GM12875 (cell line): ENCODE results near the gene THSD4.
"Not testable (repeated sequence)": the region's sequence is repeated elsewhere in the genome, so short reads cannot be mapped to it uniquely, and the experiment has no call there.

ENCODE experiments used
- H3K4me3 ChIP-seq: one replicate; pipeline ENCODE4 v1.5.1; 2011; ENCODE audit warnings: low read depth, low read length, control low read depth
- CTCF ChIP-seq: IDR thresholded peaks from 2 replicates; pipeline ENCODE4 v1.5.1; 2011; ENCODE audit warnings: low read depth, mild to moderate bottlenecking, control low read depth, inconsistent platforms, low read length, moderate library complexity, borderline replicate concordance; ENCODE audit not compliant: insufficient read depth

Gene THSD4

GRCh38 chr15:71199384-71200351, 84.4 kb downstream of the THSD4 start:
- TF ChIP-seq CTCF, result no peak
- H3K4me3 ChIP-seq, result no peak overlapping the region

GRCh38 chr15:71201477-71201876, 86.2 kb downstream of the THSD4 start:
- H3K4me3 ChIP-seq, result no peak overlapping the region
- no peak for TF ChIP-seq CTCF

- TF ChIP-seq CTCF, result no peak
- no peak overlapping the region for H3K4me3 ChIP-seq
Observed at GRCh38 chr15:71202712-71203111, 87.4 kb downstream of the THSD4 start.

GRCh38 chr15:71203586-71204474, 88.6 kb downstream of the THSD4 start:
- no peak overlapping the region for H3K4me3 ChIP-seq
- TF ChIP-seq CTCF, result no peak

- no peak for TF ChIP-seq CTCF
- H3K4me3 ChIP-seq, result no peak overlapping the region
Observed at GRCh38 chr15:71207141-71207540, 91.9 kb downstream of the THSD4 start.

- no peak overlapping the region for H3K4me3 ChIP-seq
- TF ChIP-seq CTCF, result no peak
Observed at GRCh38 chr15:71212146-71212545, 96.9 kb downstream of the THSD4 start.

- H3K4me3 ChIP-seq, result not testable (repeated sequence)
Observed at GRCh38 chr15:71213943-71214342, 98.7 kb downstream of the THSD4 start.
